HCT116 (cell line): Measurements from ENCODE around the gene ST8SIA3. TPM values are rescaled to one million over a fixed set of nuclear protein-coding genes. Genes with fewer than 3 reads are reported as not detected.

ENCODE experiments used
- ATAC-seq: fragments of 200-7000 bp; cut with Tn5 transposase; 2 replicates; pipeline ENCODE4 v1.9.1; 2020; ENCODE audit warnings: mild to moderate bottlenecking, moderate library complexity
- BruUV-seq: library from RNA; stranded (reverse); fragments of 400-500 nt; replicated peaks from 2 replicates; lab custom pipeline; 2021; lab: Mats Ljungman, UMichigan
- CTCF ChIA-PET: fragments of 300-600 bp; sonication (Branson Sonifier 250); formaldehyde crosslinking; loops from one replicate; lab custom pipeline; 2021; ENCODE audit warnings: antibody characterized with exemption; lab: Charles Lee
- POLR2A ChIA-PET: fragments of 300-600, 350-600 bp; sonication (Branson Sonifier 250); formaldehyde crosslinking; loops from one replicate; lab custom pipeline; 2021; ENCODE audit warnings: antibody characterized with exemption; lab: Charles Lee
- RAD21 ChIA-PET, 2 experiments: fragments of 300-600 bp; sonication (Branson Sonifier 250); formaldehyde crosslinking; loops; one replicate each; lab custom pipeline; 2023; ENCODE audit warnings: low total read pairs in 2 of 2; ENCODE audit not compliant: uncharacterized antibody in 2 of 2, unreplicated experiment in 2 of 2, low non-redundant PET in 1 of 2; lab: Charles Lee
- DNase-seq: peaks from one replicate; pipeline ENCODE4 v3.0.0-alpha.2; 2010; ENCODE audit warnings: low read depth, low spot score
- H2AFZ ChIP-seq: fragments of 200-600 bp; shearing (Covaris generic), sonication (generic); 2 replicates; pipeline ENCODE4 v1.6.1; 2017; ENCODE audit warnings: low read depth, mixed run types, mixed read lengths, antibody characterized with exemption, low read length; ENCODE audit not compliant: poor library complexity, severe bottlenecking
- H3K27ac ChIP-seq: 2 replicates; pipeline ENCODE4 v1.5.1; 2012; ENCODE audit warnings: low read depth, low read length
- H3K27me3 ChIP-seq: fragments of 200-600 bp; sonication (generic); 2 replicates; pipeline ENCODE4 v1.6.1; 2016; ENCODE audit warnings: mixed run types, low read length, mixed read lengths; ENCODE audit not compliant: insufficient read depth
- H3K36me3 ChIP-seq, 2 experiments: fragments of 200-500 bp in 1 of 2; fragments of 200-600 bp in 1 of 2; sonication (Bioruptor generic) in 1 of 2; sonication (generic) in 1 of 2; 2 replicates each; pipeline versions ENCODE4 v1.5.1 to v1.6.1; 2014 to 2016; ENCODE audit warnings: low read length in 2 of 2, inconsistent platforms in 1 of 2, mixed read lengths in 1 of 2, mixed run types in 1 of 2; ENCODE audit not compliant: insufficient read depth in 2 of 2, control insufficient read depth in 1 of 2
- H3K4me1 ChIP-seq, 2 experiments: fragments of 200-600 bp in 1 of 2; sonication (generic) in 1 of 2; 2 replicates each; pipeline versions ENCODE4 v1.5.1 to v1.6.1; 2012 to 2017; ENCODE audit warnings: low read length in 2 of 2, inconsistent platforms in 1 of 2, mild to moderate bottlenecking in 1 of 2, mixed read lengths in 1 of 2, mixed run types in 1 of 2, moderate library complexity in 1 of 2; ENCODE audit not compliant: insufficient read depth in 2 of 2, control insufficient read depth in 1 of 2
- H3K4me2 ChIP-seq: fragments of 200-600 bp; sonication (generic); 2 replicates; pipeline ENCODE4 v1.6.1; 2017; ENCODE audit warnings: mixed run types, low read length, mixed read lengths
- H3K4me3 ChIP-seq, 2 experiments: fragments of 200-600 bp in 1 of 2; sonication (generic) in 1 of 2; replicated peaks in 1 of 2; 2 replicates each; pipeline ENCODE4 v1.5.1; 2011 to 2016; ENCODE audit warnings: low read length in 2 of 2, control low read depth in 1 of 2, low read depth in 1 of 2, mild to moderate bottlenecking in 1 of 2, mixed read lengths in 1 of 2, mixed run types in 1 of 2
- H3K79me2 ChIP-seq: fragments of 200-600 bp; sonication (generic); 2 replicates; pipeline ENCODE4 v1.6.1; 2017; ENCODE audit warnings: mild to moderate bottlenecking, mixed run types, low read length, moderate library complexity, mixed read lengths; ENCODE audit not compliant: insufficient read depth
- H3K9ac ChIP-seq: fragments of 200-600 bp; sonication (generic); 2 replicates; pipeline ENCODE4 v1.6.1; 2016; ENCODE audit warnings: low read length, mixed read lengths
- H3K9me2 ChIP-seq: fragments of 200-600 bp; sonication (generic), shearing (Covaris generic); 2 replicates; pipeline ENCODE4 v1.6.1; 2017; ENCODE audit warnings: mixed run types, mild to moderate bottlenecking, moderate library complexity; ENCODE audit not compliant: insufficient read depth
- H3K9me3 ChIP-seq, 2 experiments: fragments of 200-500 bp in 1 of 2; fragments of 200-600 bp in 1 of 2; sonication (Bioruptor generic) in 1 of 2; sonication (generic) in 1 of 2; 2 replicates each; pipeline ENCODE4 v1.6.1; 2014 to 2017; ENCODE audit warnings: low read length in 2 of 2, mixed read lengths in 2 of 2, inconsistent platforms in 1 of 2, low read depth in 1 of 2, mild to moderate bottlenecking in 1 of 2, mixed run types in 1 of 2, moderate library complexity in 1 of 2; ENCODE audit not compliant: control insufficient read depth in 1 of 2, insufficient read depth in 1 of 2
- H4K20me1 ChIP-seq: fragments of 200-600 bp; sonication (generic), shearing (Covaris generic); 2 replicates; pipeline ENCODE4 v1.6.1; 2017; ENCODE audit warnings: mixed run types, mild to moderate bottlenecking, moderate library complexity; ENCODE audit not compliant: insufficient read depth
- ATF3 ChIP-seq: IDR thresholded peaks from 2 replicates; pipeline ENCODE4 v1.6.1; 2012
- CBX3 ChIP-seq: IDR thresholded peaks from 2 replicates; pipeline ENCODE4 v1.6.1; 2012; ENCODE audit warnings: low read depth
- CTCF ChIP-seq, 3 experiments: fragments of 200-600 bp in 1 of 3; sonication (generic) in 1 of 3; IDR thresholded peaks in 2 of 3; conservative IDR thresholded peaks in 1 of 3; 2 replicates each; pipeline ENCODE4 v1.5.1; 2012 to 2017; ENCODE audit warnings: low read depth in 2 of 3, low read length in 2 of 3, antibody characterized with exemption in 1 of 3, borderline replicate concordance in 1 of 3, control low read depth in 1 of 3, mild to moderate bottlenecking in 1 of 3, mixed read lengths in 1 of 3, mixed run types in 1 of 3, moderate library complexity in 1 of 3; ENCODE audit not compliant: insufficient read depth in 1 of 3
- EGR1 ChIP-seq: IDR thresholded peaks from 2 replicates; pipeline ENCODE4 v1.6.1; 2012; ENCODE audit warnings: low read depth
- EZH2 ChIP-seq: fragments of 200-600 bp; sonication (generic); IDR thresholded peaks from 2 replicates; pipeline ENCODE4 v1.6.1; 2017; ENCODE audit warnings: antibody characterized with exemption, mixed run types
- EZH2phosphoT487 ChIP-seq: fragments of 200-600 bp; IDR thresholded peaks from 2 replicates; pipeline ENCODE4 v1.6.1; 2018; ENCODE audit warnings: antibody characterized with exemption, borderline replicate concordance
- FOSL1 ChIP-seq: IDR thresholded peaks from 2 replicates; pipeline ENCODE4 v1.6.1; 2012; ENCODE audit warnings: low read depth
- POLR2A ChIP-seq: IDR thresholded peaks from 2 replicates; pipeline ENCODE4 v1.7.0; 2011; ENCODE audit warnings: borderline replicate concordance; ENCODE audit not compliant: insufficient read depth, insufficient read length; ENCODE audit errors: extremely low read depth
- POLR2AphosphoS5 ChIP-seq: IDR thresholded peaks from 2 replicates; pipeline ENCODE4 v1.6.1; 2011; ENCODE audit warnings: mild to moderate bottlenecking, low read depth, low read length, moderate library complexity
- RAD21 ChIP-seq: IDR thresholded peaks from 2 replicates; pipeline ENCODE4 v1.6.1; 2012; ENCODE audit warnings: low read depth, mild to moderate bottlenecking
- SP1 ChIP-seq: IDR thresholded peaks from 2 replicates; pipeline ENCODE4 v1.6.1; 2012; ENCODE audit warnings: low read depth
- SRF ChIP-seq: IDR thresholded peaks from 2 replicates; pipeline ENCODE4 v1.6.1; 2012; ENCODE audit warnings: low read depth
- TCF7L2 ChIP-seq: IDR thresholded peaks from 2 replicates; pipeline ENCODE4 v1.7.0; 2011; ENCODE audit warnings: borderline replicate concordance, inconsistent platforms; ENCODE audit not compliant: insufficient read depth, insufficient read length; ENCODE audit errors: extremely low read depth
- YY1 ChIP-seq: IDR thresholded peaks from 2 replicates; pipeline ENCODE4 v1.6.1; 2011; ENCODE audit warnings: low read length, low read depth, moderate library complexity, mild to moderate bottlenecking; ENCODE audit not compliant: insufficient replicate concordance; ENCODE audit errors: extremely low read depth
- ZBTB33 ChIP-seq: IDR thresholded peaks from 2 replicates; pipeline ENCODE4 v1.6.1; 2011; ENCODE audit warnings: mild to moderate bottlenecking, low read length, moderate library complexity; ENCODE audit not compliant: insufficient replicate concordance; ENCODE audit errors: extremely low read depth
- ZFX ChIP-seq: fragments of 450-650 bp; IDR thresholded peaks from 2 replicates; pipeline ENCODE4 v1.6.1; 2017
- ZNF274 ChIP-seq: fragments of 200-500 bp; sonication (Bioruptor generic); IDR thresholded peaks from 2 replicates; pipeline ENCODE4 v1.6.1; 2014; ENCODE audit warnings: mild to moderate bottlenecking, low read depth, low read length, inconsistent platforms
- intact Hi-C: fragments of 100-400 bp; cut with micrococcal nuclease; formaldehyde crosslinking; loops from 2 replicates; pipeline ENCODE4 v1.10.0; 2022
- total RNA-seq: library from RNA; stranded (reverse); gene quantifications from one replicate; pipeline ENCODE4 v1.2.1, GENCODE V29; 2021; ENCODE audit not compliant: unreplicated experiment

Gene ST8SIA3
- total RNA-seq, 1 experiment from 2014 or later = not detected

- H3K4me3 ChIP-seq = no peak overlapping the region
- ChIA-PET POLR2A (no interaction called here), RAD21 (no interaction called here), CTCF (no interaction called here)
- H3K79me2 ChIP-seq = no peaks in the 10 kb centered on the region
- TF ChIP-seq ATF3 (no peak), EZH2 (no peak), CBX3 (no peak), SRF (no peak), EZH2phosphoT487 (no peak), POLR2AphosphoS5 (no peak), ZBTB33 (no peak), TCF7L2 (no peak), ZFX (no peak), EGR1 (no peak), FOSL1 (no peak), RAD21 (no peak), POLR2A (no peak), CTCF (IDR thresholded peaks at IDR 0.05 in 2 of 3, conservative IDR thresholded peaks at IDR 0.05 in 1 of 3; ENCODE audit: borderline replicate concordance in 1 of 3, insufficient read depth in 1 of 3, low read depth in 2 of 3, low read length in 2 of 3) (no peak), SP1 (no peak), YY1 (no peak), ZNF274 (no peak)
- no peaks in the 10 kb centered on the region for H4K20me1 ChIP-seq
- H3K27me3 ChIP-seq = peaks cover 71% of the 10 kb centered on the region
- H3K9me3 ChIP-seq = no peaks in the 10 kb centered on the region
- no TSS peak for BruUV-seq
- no peak overlapping the region for H3K27ac ChIP-seq
- intact Hi-C loops = no loop called here
- DNase-seq = no peak
- ATAC-seq = no peak
- H2AFZ ChIP-seq = no peak overlapping the region
- H3K9me2 ChIP-seq = no peaks in the 10 kb centered on the region
- H3K4me2 ChIP-seq = no peak overlapping the region
- no peak overlapping the region for H3K9ac ChIP-seq
- H3K4me1 ChIP-seq = no peaks in the 10 kb centered on the region
- H3K36me3 ChIP-seq = no peaks in the 10 kb centered on the region
Observed at GRCh38 chr18:57343833-57344232, 8.5 kb upstream of the ST8SIA3 start.
